SJCRH30 (cell line): ENCODE results near the gene CLASP1. TPM values are rescaled to one million over a fixed set of nuclear protein-coding genes. Genes with fewer than 3 reads are reported as not detected.
A peak's percentile ranks its signal among the peaks of the same experiment; 100 is the strongest.
"Not testable (repeated sequence)": the region's sequence is repeated elsewhere in the genome, so short reads cannot be mapped to it uniquely, and the experiment has no call there.

Experiments used
- DNase-seq, 2 experiments: peaks; one replicate each; pipeline ENCODE4 v3.0.0-alpha.2; 2015 to 2020
- H3K27ac ChIP-seq: fragments of 250-450 bp; sonication (Bioruptor Pico); 2 replicates; pipeline ENCODE4 v1.5.1; 2020; ENCODE audit warnings: mild to moderate bottlenecking, moderate library complexity
- H3K27me3 ChIP-seq: fragments of 250-450 bp; sonication (Bioruptor Pico); 2 replicates; pipeline ENCODE4 v1.5.1; 2020; ENCODE audit warnings: mild to moderate bottlenecking, moderate library complexity
- H3K36me3 ChIP-seq: fragments of 250-450 bp; sonication (Bioruptor Pico); 2 replicates; pipeline ENCODE4 v1.5.1; 2020; ENCODE audit warnings: mild to moderate bottlenecking, moderate library complexity
- H3K4me1 ChIP-seq: fragments of 250-450 bp; sonication (Bioruptor Pico); 2 replicates; pipeline ENCODE4 v1.5.1; 2020; ENCODE audit warnings: mild to moderate bottlenecking, moderate library complexity
- H3K4me3 ChIP-seq: fragments of 250-450 bp; sonication (Bioruptor Pico); 2 replicates; pipeline ENCODE4 v1.5.1; 2020; ENCODE audit warnings: mild to moderate bottlenecking, moderate library complexity
- H3K9me3 ChIP-seq: fragments of 250-450 bp; sonication (Bioruptor Pico); replicated peaks from 2 replicates; pipeline ENCODE4 v1.5.1; 2020; ENCODE audit warnings: mild to moderate bottlenecking, moderate library complexity
- total RNA-seq: library from RNA; depleted of rRNA; stranded (reverse); fragments of >200 nt; shearing (Covaris generic); gene quantifications from 2 replicates; pipeline ENCODE4 v1.2.3, GENCODE V29; 2014

The CLASP1 gene
- total RNA-seq, 1 experiment from 2014 or later = 53.8 TPM

- DNase-seq, H3K27ac ChIP-seq, H3K4me3 ChIP-seq, H3K4me1 ChIP-seq, H3K9me3 ChIP-seq, H3K36me3 ChIP-seq, H3K27me3 ChIP-seq: not testable (repeated sequence)
Observed at GRCh38 chr2:121671621-121672020, 22.4 kb upstream of the CLASP1 start.

- Histone ChIP-seq H3K9me3 (no peaks in the 10 kb centered on the region; the same call in 1 of the 2 replicates), H3K27me3 (no peaks in the 10 kb centered on the region), H3K4me1 (no peaks in the 10 kb centered on the region), H3K4me3 (no peak overlapping the region), H3K36me3 (no peaks in the 10 kb centered on the region), H3K27ac (no peak overlapping the region)
- DNase-seq = peak in 1 of 2 experiments; percentile 33
Observed at GRCh38 chr2:121670181-121670580, 20.9 kb upstream of the CLASP1 start.

- H3K27me3 ChIP-seq = no peaks in the 10 kb centered on the region
- no peaks in the 10 kb centered on the region for H3K36me3 ChIP-seq
- H3K9me3 ChIP-seq = no peaks in the 10 kb centered on the region
- H3K4me3 ChIP-seq = no peak overlapping the region
- DNase-seq = no peak
- peaks cover 4% of the 10 kb centered on the region; the same call in 1 of the 2 replicates for H3K4me1 ChIP-seq
- no peak overlapping the region for H3K27ac ChIP-seq
Observed at GRCh38 chr2:121667618-121668017, 18.4 kb upstream of the CLASP1 start.

GRCh38 chr2:121666042-121666441 lies 16.8 kb upstream of the CLASP1 start:
- Histone ChIP-seq H3K36me3 (no peaks in the 10 kb centered on the region), H3K27ac (no peak overlapping the region), H3K4me1 (peaks cover 7% of the 10 kb centered on the region; the same call in 1 of the 2 replicates), H3K9me3 (no peaks in the 10 kb centered on the region), H3K4me3 (no peak overlapping the region), H3K27me3 (no peaks in the 10 kb centered on the region)
- DNase-seq = no peak

- H3K36me3 ChIP-seq = no peaks in the 10 kb centered on the region
- no peak overlapping the region for H3K4me3 ChIP-seq
- DNase-seq = no peak
- H3K9me3 ChIP-seq = no peaks in the 10 kb centered on the region
- peaks cover 7% of the 10 kb centered on the region; the same call in 1 of the 2 replicates for H3K4me1 ChIP-seq
- H3K27me3 ChIP-seq = no peaks in the 10 kb centered on the region
- H3K27ac ChIP-seq = no peak overlapping the region
Observed at GRCh38 chr2:121665504-121665903, 16.2 kb upstream of the CLASP1 start.

- no peak overlapping the region for H3K27ac ChIP-seq
- no peaks in the 10 kb centered on the region for H3K36me3 ChIP-seq
- H3K4me1 ChIP-seq = peaks cover 7% of the 10 kb centered on the region; the same call in 1 of the 2 replicates
- H3K9me3 ChIP-seq = no peaks in the 10 kb centered on the region
- no peaks in the 10 kb centered on the region for H3K27me3 ChIP-seq
- H3K4me3 ChIP-seq = no peak overlapping the region
- DNase-seq = no peak
Observed at GRCh38 chr2:121664713-121665112, 15.5 kb upstream of the CLASP1 start.

- Histone ChIP-seq H3K4me3 (no peak overlapping the region), H3K9me3 (no peaks in the 10 kb centered on the region), H3K36me3 (no peaks in the 10 kb centered on the region), H3K27me3 (no peaks in the 10 kb centered on the region), H3K4me1 (peaks cover 7% of the 10 kb centered on the region; the same call in 1 of the 2 replicates), H3K27ac (no peak overlapping the region)
- DNase-seq = no peak
Observed at GRCh38 chr2:121664086-121664485, 14.8 kb upstream of the CLASP1 start.

- Histone ChIP-seq H3K9me3 (no peaks in the 10 kb centered on the region), H3K36me3 (no peaks in the 10 kb centered on the region), H3K4me3 (no peak overlapping the region), H3K27me3 (no peaks in the 10 kb centered on the region), H3K4me1 (peaks cover 7% of the 10 kb centered on the region; the same call in 1 of the 2 replicates), H3K27ac (no peak overlapping the region)
- DNase-seq = no peak
Observed at GRCh38 chr2:121663434-121663833, 14.2 kb upstream of the CLASP1 start.

- Histone ChIP-seq H3K4me1 (peaks cover 7% of the 10 kb centered on the region; the same call in 1 of the 2 replicates), H3K36me3 (no peaks in the 10 kb centered on the region), H3K9me3 (no peaks in the 10 kb centered on the region), H3K4me3 (no peak overlapping the region), H3K27ac (no peak overlapping the region), H3K27me3 (no peaks in the 10 kb centered on the region)
- DNase-seq = peak; percentile 16 to 20
Observed at GRCh38 chr2:121662656-121663055, 13.4 kb upstream of the CLASP1 start.

- Histone ChIP-seq H3K27me3 (no peaks in the 10 kb centered on the region), H3K36me3 (no peaks in the 10 kb centered on the region), H3K4me1 (peaks cover 7% of the 10 kb centered on the region; the same call in 1 of the 2 replicates), H3K27ac (no peak overlapping the region), H3K9me3 (no peaks in the 10 kb centered on the region), H3K4me3 (no peak overlapping the region)
- no peak for DNase-seq
Observed at GRCh38 chr2:121659933-121660332, 10.7 kb upstream of the CLASP1 start.

GRCh38 chr2:121658393-121658792 lies 9.1 kb upstream of the CLASP1 start:
- not testable (repeated sequence) for DNase-seq, H3K27ac ChIP-seq, H3K4me1 ChIP-seq, H3K4me3 ChIP-seq, H3K27me3 ChIP-seq, H3K36me3 ChIP-seq, H3K9me3 ChIP-seq

GRCh38 chr2:121653035-121653434 lies 3.8 kb upstream of the CLASP1 start:
- H3K27me3 ChIP-seq = no peaks in the 10 kb centered on the region
- H3K27ac ChIP-seq = no peak overlapping the region
- no peaks in the 10 kb centered on the region for H3K36me3 ChIP-seq
- DNase-seq = no peak
- no peaks in the 10 kb centered on the region for H3K9me3 ChIP-seq
- H3K4me1 ChIP-seq = peaks cover 6% of the 10 kb centered on the region; the same call in 1 of the 2 replicates
- no peak overlapping the region for H3K4me3 ChIP-seq

- DNase-seq = peak; percentile 13 to 38
- Histone ChIP-seq H3K4me3 (peak overlapping the region; percentile 66), H3K4me1 (peaks cover 9% of the 10 kb centered on the region), H3K36me3 (no peaks in the 10 kb centered on the region), H3K27ac (peak overlapping the region; percentile 83), H3K9me3 (no peaks in the 10 kb centered on the region), H3K27me3 (no peaks in the 10 kb centered on the region)
Observed at GRCh38 chr2:121650315-121650930, 1.2 kb upstream of the CLASP1 start.

- Histone ChIP-seq H3K9me3 (no peaks in the 10 kb centered on the region), H3K4me1 (peaks cover 9% of the 10 kb centered on the region), H3K27ac (peak overlapping the region; percentile 83)
Observed at GRCh38 chr2:121649596-121650314, 493 bp upstream of the CLASP1 start.

More at GRCh38 chr2:121649596-121650314, 493 bp upstream of the CLASP1 start:
- Histone ChIP-seq H3K36me3 (no peaks in the 10 kb centered on the region), H3K4me3 (peak overlapping the region; percentile 66), H3K27me3 (no peaks in the 10 kb centered on the region)
- peak; percentile 97 to 98 for DNase-seq
